SK-N-MC (cell line): Measurements from ENCODE around the gene IQGAP1.

Source experiments
- EZH2 ChIP-seq: fragments of 200-600 bp; sonication (generic); IDR thresholded peaks from one replicate; pipeline ENCODE4 v1.6.1; 2017; ENCODE audit warnings: antibody characterized with exemption
- FOXP2 ChIP-seq: optimal IDR thresholded peaks from 2 replicates; pipeline ENCODE3; 2011; ENCODE audit warnings: mild to moderate bottlenecking, moderate library complexity; ENCODE audit not compliant: insufficient read depth; ENCODE audit errors: extremely low read length, control extremely low read depth
- POLR2AphosphoS5 ChIP-seq: IDR thresholded peaks from 2 replicates; pipeline ENCODE4 v1.6.1; 2012; ENCODE audit warnings: mild to moderate bottlenecking, low read depth, low read length, borderline replicate concordance

- TF ChIP-seq POLR2AphosphoS5 (no peak), EZH2 (no peak), FOXP2 (no peak)
Measured at GRCh38 chr15:90496791-90497190, 108.7 kb downstream of the IQGAP1 start.
